Fibroblast of skin of abdomen (primary cell): ENCODE data around the gene PERM1.
"Not testable (repeated sequence)": the region's sequence is repeated elsewhere in the genome, so short reads cannot be mapped to it uniquely, and the experiment has no call there.

Source experiments
- DNase-seq: peaks from one replicate; pipeline ENCODE4 v3.0.0-alpha.2; 2013

PERM1 gene

GRCh38 chr1:978835-979743 is 2.8 kb downstream of the PERM1 start:
- no peak for DNase-seq

- no peak for DNase-seq
These were observed 3.6 kb downstream of the PERM1 start for GRCh38 chr1:978069-978834.

- DNase-seq, result not testable (repeated sequence)
These were observed 5.1 kb downstream of the PERM1 start for GRCh38 chr1:976791-977190.

- DNase-seq, result peak; percentile 41
These were observed 5.8 kb downstream of the PERM1 start for GRCh38 chr1:975896-976683.

- no peak for DNase-seq
These were observed 6.5 kb downstream of the PERM1 start for GRCh38 chr1:975365-975764.

GRCh38 chr1:974687-975328 is 7.1 kb downstream of the PERM1 start:
- no peak for DNase-seq

GRCh38 chr1:974293-974640 is 7.6 kb downstream of the PERM1 start:
- DNase-seq, result no peak

GRCh38 chr1:973459-974292 is 8.2 kb downstream of the PERM1 start:
- DNase-seq, result no peak

- no peak for DNase-seq
These were observed 9.0 kb downstream of the PERM1 start for GRCh38 chr1:972726-973458.

- DNase-seq, result no peak
These were observed 10.0 kb downstream of the PERM1 start for GRCh38 chr1:971751-972506.

GRCh38 chr1:970973-971730 is 10.7 kb downstream of the PERM1 start:
- no peak for DNase-seq

GRCh38 chr1:970242-970972 is 11.5 kb downstream of the PERM1 start:
- DNase-seq, result no peak

- DNase-seq, result no peak
These were observed 12.5 kb downstream of the PERM1 start for GRCh38 chr1:969260-969855.

- DNase-seq, result no peak
These were observed 14.2 kb downstream of the PERM1 start for GRCh38 chr1:967466-968343.

- DNase-seq, result peak; percentile 60
These were observed 15.1 kb downstream of the PERM1 start for GRCh38 chr1:966704-967300.

GRCh38 chr1:966135-966703 is 15.7 kb downstream of the PERM1 start, which contains the start of gene PLEKHN1:
Gene PLEKHN1 (plus strand): TSS chr1:966482. CDS start chr1:966532, 50 bp downstream.
- DNase-seq, result no peak
